GM23338 (cell line): ENCODE results near the gene CCN2. TPM values are rescaled to one million over a fixed set of nuclear protein-coding genes. Genes with fewer than 3 reads are reported as not detected.

Experiments used
- ATAC-seq: fragments of 200-7000 bp; cut with Tn5 transposase; 3 replicates; pipeline ENCODE4 v1.9.1; 2020
- DNase-seq: peaks from one replicate; pipeline ENCODE4 v3.0.0-alpha.2; 2015; ENCODE audit warnings: low spot score
- H2AFZ ChIP-seq: fragments of 200-600 bp; sonication (generic); 2 replicates; pipeline ENCODE4 v1.8.0; 2016; ENCODE audit warnings: antibody characterized with exemption, mild to moderate bottlenecking, moderate library complexity
- H3F3A ChIP-seq: fragments of 200-600 bp; sonication (generic); replicated peaks from 2 replicates; pipeline ENCODE4 v1.8.0; 2017; ENCODE audit warnings: antibody characterized with exemption, mixed run types, low read depth
- H3K27ac ChIP-seq: fragments of 200-600 bp; sonication (generic); 2 replicates; pipeline ENCODE4 v1.6.1; 2016; ENCODE audit warnings: low read depth
- H3K27me3 ChIP-seq: fragments of 200-600 bp; sonication (generic); 2 replicates; pipeline ENCODE4 v1.8.0; 2016; ENCODE audit warnings: mild to moderate bottlenecking, mixed run types, moderate library complexity; ENCODE audit not compliant: insufficient read depth
- H3K36me3 ChIP-seq: fragments of 200-600 bp; sonication (generic); 2 replicates; pipeline ENCODE4 v1.8.0; 2016; ENCODE audit warnings: mild to moderate bottlenecking; ENCODE audit not compliant: insufficient read depth
- H3K4me1 ChIP-seq: fragments of 200-600 bp; sonication (generic); 2 replicates; pipeline ENCODE4 v1.8.0; 2016; ENCODE audit warnings: mild to moderate bottlenecking, moderate library complexity; ENCODE audit not compliant: insufficient read depth
- H3K4me2 ChIP-seq: fragments of 200-600 bp; sonication (generic); 2 replicates; pipeline ENCODE4 v1.7.1; 2017; ENCODE audit warnings: mixed run types
- H3K4me3 ChIP-seq: fragments of 200-600 bp; sonication (generic); 2 replicates; pipeline ENCODE4 v1.6.1; 2016; ENCODE audit warnings: mixed run types
- H3K79me2 ChIP-seq: fragments of 200-600 bp; sonication (generic); replicated peaks from 2 replicates; pipeline ENCODE4 v1.8.0; 2017; ENCODE audit warnings: mild to moderate bottlenecking; ENCODE audit not compliant: insufficient read depth
- H3K9me2 ChIP-seq: fragments of 200-600 bp; sonication (generic); 2 replicates; pipeline ENCODE4 v1.8.0; 2017; ENCODE audit not compliant: insufficient read depth
- H4K20me1 ChIP-seq: fragments of 200-600 bp; sonication (generic); replicated peaks from 2 replicates; pipeline ENCODE4 v1.8.0; 2017; ENCODE audit warnings: mild to moderate bottlenecking; ENCODE audit not compliant: insufficient read depth
- H3K27ac Mint-ChIP-seq: 2 replicates; pipeline ENCODE4 v1.8.0; 2020; ENCODE audit warnings: inconsistent platforms, mild to moderate bottlenecking, moderate library complexity, mixed read lengths
- H3K27me3 Mint-ChIP-seq: 3 replicates; pipeline ENCODE4 v1.8.0; 2022; ENCODE audit warnings: low read depth, mild to moderate bottlenecking, moderate library complexity, mixed read lengths, inconsistent platforms; ENCODE audit not compliant: insufficient read depth, poor library complexity
- H3K36me3 Mint-ChIP-seq: 3 replicates; pipeline ENCODE4 v1.8.0; 2021; ENCODE audit warnings: low read depth, mild to moderate bottlenecking, inconsistent platforms, moderate library complexity, mixed read lengths
- H3K4me1 Mint-ChIP-seq: 3 replicates; pipeline ENCODE4 v1.8.0; 2020; ENCODE audit warnings: mild to moderate bottlenecking, inconsistent platforms, mixed read lengths
- H3K4me3 Mint-ChIP-seq: 3 replicates; pipeline ENCODE4 v1.8.0; 2021; ENCODE audit warnings: moderate library complexity, mild to moderate bottlenecking, inconsistent platforms, mixed read lengths
- H3K9me3 Mint-ChIP-seq: 3 replicates; pipeline ENCODE4 v1.8.0; 2020; ENCODE audit warnings: moderate library complexity, mild to moderate bottlenecking, inconsistent platforms, mixed read lengths
- CREB1 ChIP-seq: fragments of 250-450 bp; sonication (Bioruptor Pico); IDR thresholded peaks from 2 replicates; pipeline ENCODE4 v1.5.0; 2020; ENCODE audit warnings: low read depth, mild to moderate bottlenecking, moderate library complexity
- EZH2 ChIP-seq: fragments of 200-600 bp; sonication (generic); IDR thresholded peaks from one replicate; pipeline ENCODE4 v1.8.0; 2017; ENCODE audit warnings: antibody characterized with exemption, mild to moderate bottlenecking, low read depth; ENCODE audit not compliant: unreplicated experiment
- EZH2phosphoT487 ChIP-seq: fragments of 200-600 bp; sonication (generic); IDR thresholded peaks from one replicate; pipeline ENCODE4 v1.8.1; 2018; ENCODE audit warnings: antibody characterized with exemption; ENCODE audit not compliant: unreplicated experiment
- POLR2AphosphoS5 ChIP-seq: IDR thresholded peaks from 2 replicates; pipeline ENCODE4 v1.6.1; 2016; ENCODE audit warnings: antibody characterized with exemption, low read depth
- ZNF114 ChIP-seq: fragments of 250-450 bp; sonication (Bioruptor Pico); IDR thresholded peaks from 2 replicates; pipeline ENCODE4 v1.5.0; 2020; ENCODE audit warnings: mild to moderate bottlenecking, moderate library complexity
- ZNF331 ChIP-seq: fragments of 250-450 bp; sonication (Bioruptor Pico); IDR thresholded peaks from 2 replicates; pipeline ENCODE4 v1.5.0; 2020; ENCODE audit warnings: low read depth, mild to moderate bottlenecking, moderate library complexity
- polyA plus RNA-seq: library from polyadenylated mRNA; unstranded; fragments of >200 nt; fragmentation: Nextera tagmentation; extraction: Ambion mirVana; gene quantifications from 2 replicates; pipeline ENCODE4 v1.2.1, GENCODE V29; 2016
- total RNA-seq: library from RNA; depleted of rRNA; stranded (reverse); fragments of >200 nt; shearing (Covaris generic); gene quantifications from 2 replicates; pipeline ENCODE4 v1.2.3, GENCODE V29; 2014
- TF ChIP-seq, protein P1 (sequence below), 2 experiments: fragments of 200-600 bp in 1 of 2; sonication (generic) in 1 of 2; conservative IDR thresholded peaks; 2 replicates each; pipeline versions ENCODE4 v1.5.1 to v1.6.1; 2016 to 2017; ENCODE audit warnings: antibody characterized with exemption in 2 of 2, low read depth in 2 of 2, mild to moderate bottlenecking in 2 of 2, moderate library complexity in 1 of 2
- TF ChIP-seq, protein P2 (sequence below): IDR thresholded peaks from 2 replicates; pipeline ENCODE4 v1.6.1; 2016; ENCODE audit warnings: antibody characterized with exemption
- TF ChIP-seq, protein P3 (sequence below): IDR thresholded peaks from one replicate; pipeline ENCODE4 v1.6.1; 2018; ENCODE audit warnings: antibody characterized with exemption; ENCODE audit not compliant: unreplicated experiment
- TF ChIP-seq, protein P4 (sequence below): fragments of 250-450 bp; sonication (Bioruptor Pico); IDR thresholded peaks from 2 replicates; pipeline ENCODE4 v1.5.0; 2020; ENCODE audit warnings: mild to moderate bottlenecking, moderate library complexity

CCN2 gene
- total and polyA plus RNA-seq, 2 experiments from 2014 or later: 128 to 159 TPM

DNA sequence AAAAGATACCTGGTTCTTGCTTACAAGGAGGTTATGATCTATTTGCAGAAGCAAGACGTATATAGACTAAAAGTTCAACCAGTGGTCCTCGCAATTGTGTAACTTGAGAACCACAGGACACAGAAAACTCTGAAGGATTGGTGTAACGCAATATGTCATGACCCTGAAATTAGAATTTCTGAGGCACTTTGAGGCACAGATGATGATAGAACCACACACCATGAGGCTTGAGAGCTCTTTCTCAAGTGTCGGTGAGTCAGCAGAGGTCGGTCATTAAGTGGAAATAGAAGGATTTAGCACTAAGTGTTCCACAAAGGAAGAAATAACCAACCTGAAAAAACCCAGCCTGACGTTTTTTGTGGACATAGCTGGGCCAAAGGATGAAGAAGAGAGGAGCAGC is 15.3 kb upstream of the CCN2 start (continued):
- TF ChIP-seq, protein P1, sequence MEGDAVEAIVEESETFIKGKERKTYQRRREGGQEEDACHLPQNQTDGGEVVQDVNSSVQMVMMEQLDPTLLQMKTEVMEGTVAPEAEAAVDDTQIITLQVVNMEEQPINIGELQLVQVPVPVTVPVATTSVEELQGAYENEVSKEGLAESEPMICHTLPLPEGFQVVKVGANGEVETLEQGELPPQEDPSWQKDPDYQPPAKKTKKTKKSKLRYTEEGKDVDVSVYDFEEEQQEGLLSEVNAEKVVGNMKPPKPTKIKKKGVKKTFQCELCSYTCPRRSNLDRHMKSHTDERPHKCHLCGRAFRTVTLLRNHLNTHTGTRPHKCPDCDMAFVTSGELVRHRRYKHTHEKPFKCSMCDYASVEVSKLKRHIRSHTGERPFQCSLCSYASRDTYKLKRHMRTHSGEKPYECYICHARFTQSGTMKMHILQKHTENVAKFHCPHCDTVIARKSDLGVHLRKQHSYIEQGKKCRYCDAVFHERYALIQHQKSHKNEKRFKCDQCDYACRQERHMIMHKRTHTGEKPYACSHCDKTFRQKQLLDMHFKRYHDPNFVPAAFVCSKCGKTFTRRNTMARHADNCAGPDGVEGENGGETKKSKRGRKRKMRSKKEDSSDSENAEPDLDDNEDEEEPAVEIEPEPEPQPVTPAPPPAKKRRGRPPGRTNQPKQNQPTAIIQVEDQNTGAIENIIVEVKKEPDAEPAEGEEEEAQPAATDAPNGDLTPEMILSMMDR (conservative IDR thresholded peaks at IDR 0.05; ENCODE audit: low read depth in 2 of 2): no peak

DNA sequence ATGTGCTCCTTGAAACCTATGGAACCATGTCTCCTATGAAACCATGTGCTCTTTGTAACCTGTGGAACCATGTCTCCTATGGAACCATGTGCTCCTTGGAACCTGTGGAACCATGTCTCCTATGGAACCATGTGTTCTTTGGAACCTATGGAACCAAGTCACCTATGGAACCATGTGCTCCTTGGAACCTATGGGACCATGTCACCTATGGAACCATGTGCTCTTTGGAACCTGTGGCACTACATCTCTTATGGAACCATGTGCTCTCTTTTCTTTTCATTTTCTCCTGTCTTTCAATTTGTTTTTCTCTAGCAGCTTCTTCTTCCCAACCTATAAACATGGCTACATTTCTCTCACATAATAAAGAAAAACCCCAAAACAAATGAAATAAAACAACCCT is 11.9 kb upstream of the CCN2 start:
- Mint-ChIP-seq H3K4me3 (no peak overlapping the region), H3K4me1 (0 out of 3 replicates have a peak, but pooled peaks cover 3% of the 10 kb centered on the region)
- H3K36me3 ChIP-seq: no peaks in the 10 kb centered on the region
- TF ChIP-seq ZNF331 (CRISPR knock-in tag) (no peak), CREB1 (no peak), POLR2AphosphoS5 (no peak), EZH2phosphoT487 (no peak), ZNF114 (CRISPR knock-in tag) (no peak), EZH2 (no peak)
- TF ChIP-seq, protein P1 (conservative IDR thresholded peaks at IDR 0.05; ENCODE audit: low read depth in 2 of 2): no peak
- TF ChIP-seq, protein P2, sequence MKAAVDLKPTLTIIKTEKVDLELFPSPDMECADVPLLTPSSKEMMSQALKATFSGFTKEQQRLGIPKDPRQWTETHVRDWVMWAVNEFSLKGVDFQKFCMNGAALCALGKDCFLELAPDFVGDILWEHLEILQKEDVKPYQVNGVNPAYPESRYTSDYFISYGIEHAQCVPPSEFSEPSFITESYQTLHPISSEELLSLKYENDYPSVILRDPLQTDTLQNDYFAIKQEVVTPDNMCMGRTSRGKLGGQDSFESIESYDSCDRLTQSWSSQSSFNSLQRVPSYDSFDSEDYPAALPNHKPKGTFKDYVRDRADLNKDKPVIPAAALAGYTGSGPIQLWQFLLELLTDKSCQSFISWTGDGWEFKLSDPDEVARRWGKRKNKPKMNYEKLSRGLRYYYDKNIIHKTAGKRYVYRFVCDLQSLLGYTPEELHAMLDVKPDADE: no peak
- TF ChIP-seq, protein P3, sequence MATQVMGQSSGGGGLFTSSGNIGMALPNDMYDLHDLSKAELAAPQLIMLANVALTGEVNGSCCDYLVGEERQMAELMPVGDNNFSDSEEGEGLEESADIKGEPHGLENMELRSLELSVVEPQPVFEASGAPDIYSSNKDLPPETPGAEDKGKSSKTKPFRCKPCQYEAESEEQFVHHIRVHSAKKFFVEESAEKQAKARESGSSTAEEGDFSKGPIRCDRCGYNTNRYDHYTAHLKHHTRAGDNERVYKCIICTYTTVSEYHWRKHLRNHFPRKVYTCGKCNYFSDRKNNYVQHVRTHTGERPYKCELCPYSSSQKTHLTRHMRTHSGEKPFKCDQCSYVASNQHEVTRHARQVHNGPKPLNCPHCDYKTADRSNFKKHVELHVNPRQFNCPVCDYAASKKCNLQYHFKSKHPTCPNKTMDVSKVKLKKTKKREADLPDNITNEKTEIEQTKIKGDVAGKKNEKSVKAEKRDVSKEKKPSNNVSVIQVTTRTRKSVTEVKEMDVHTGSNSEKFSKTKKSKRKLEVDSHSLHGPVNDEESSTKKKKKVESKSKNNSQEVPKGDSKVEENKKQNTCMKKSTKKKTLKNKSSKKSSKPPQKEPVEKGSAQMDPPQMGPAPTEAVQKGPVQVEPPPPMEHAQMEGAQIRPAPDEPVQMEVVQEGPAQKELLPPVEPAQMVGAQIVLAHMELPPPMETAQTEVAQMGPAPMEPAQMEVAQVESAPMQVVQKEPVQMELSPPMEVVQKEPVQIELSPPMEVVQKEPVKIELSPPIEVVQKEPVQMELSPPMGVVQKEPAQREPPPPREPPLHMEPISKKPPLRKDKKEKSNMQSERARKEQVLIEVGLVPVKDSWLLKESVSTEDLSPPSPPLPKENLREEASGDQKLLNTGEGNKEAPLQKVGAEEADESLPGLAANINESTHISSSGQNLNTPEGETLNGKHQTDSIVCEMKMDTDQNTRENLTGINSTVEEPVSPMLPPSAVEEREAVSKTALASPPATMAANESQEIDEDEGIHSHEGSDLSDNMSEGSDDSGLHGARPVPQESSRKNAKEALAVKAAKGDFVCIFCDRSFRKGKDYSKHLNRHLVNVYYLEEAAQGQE: no peak
- TF ChIP-seq, protein P4, sequence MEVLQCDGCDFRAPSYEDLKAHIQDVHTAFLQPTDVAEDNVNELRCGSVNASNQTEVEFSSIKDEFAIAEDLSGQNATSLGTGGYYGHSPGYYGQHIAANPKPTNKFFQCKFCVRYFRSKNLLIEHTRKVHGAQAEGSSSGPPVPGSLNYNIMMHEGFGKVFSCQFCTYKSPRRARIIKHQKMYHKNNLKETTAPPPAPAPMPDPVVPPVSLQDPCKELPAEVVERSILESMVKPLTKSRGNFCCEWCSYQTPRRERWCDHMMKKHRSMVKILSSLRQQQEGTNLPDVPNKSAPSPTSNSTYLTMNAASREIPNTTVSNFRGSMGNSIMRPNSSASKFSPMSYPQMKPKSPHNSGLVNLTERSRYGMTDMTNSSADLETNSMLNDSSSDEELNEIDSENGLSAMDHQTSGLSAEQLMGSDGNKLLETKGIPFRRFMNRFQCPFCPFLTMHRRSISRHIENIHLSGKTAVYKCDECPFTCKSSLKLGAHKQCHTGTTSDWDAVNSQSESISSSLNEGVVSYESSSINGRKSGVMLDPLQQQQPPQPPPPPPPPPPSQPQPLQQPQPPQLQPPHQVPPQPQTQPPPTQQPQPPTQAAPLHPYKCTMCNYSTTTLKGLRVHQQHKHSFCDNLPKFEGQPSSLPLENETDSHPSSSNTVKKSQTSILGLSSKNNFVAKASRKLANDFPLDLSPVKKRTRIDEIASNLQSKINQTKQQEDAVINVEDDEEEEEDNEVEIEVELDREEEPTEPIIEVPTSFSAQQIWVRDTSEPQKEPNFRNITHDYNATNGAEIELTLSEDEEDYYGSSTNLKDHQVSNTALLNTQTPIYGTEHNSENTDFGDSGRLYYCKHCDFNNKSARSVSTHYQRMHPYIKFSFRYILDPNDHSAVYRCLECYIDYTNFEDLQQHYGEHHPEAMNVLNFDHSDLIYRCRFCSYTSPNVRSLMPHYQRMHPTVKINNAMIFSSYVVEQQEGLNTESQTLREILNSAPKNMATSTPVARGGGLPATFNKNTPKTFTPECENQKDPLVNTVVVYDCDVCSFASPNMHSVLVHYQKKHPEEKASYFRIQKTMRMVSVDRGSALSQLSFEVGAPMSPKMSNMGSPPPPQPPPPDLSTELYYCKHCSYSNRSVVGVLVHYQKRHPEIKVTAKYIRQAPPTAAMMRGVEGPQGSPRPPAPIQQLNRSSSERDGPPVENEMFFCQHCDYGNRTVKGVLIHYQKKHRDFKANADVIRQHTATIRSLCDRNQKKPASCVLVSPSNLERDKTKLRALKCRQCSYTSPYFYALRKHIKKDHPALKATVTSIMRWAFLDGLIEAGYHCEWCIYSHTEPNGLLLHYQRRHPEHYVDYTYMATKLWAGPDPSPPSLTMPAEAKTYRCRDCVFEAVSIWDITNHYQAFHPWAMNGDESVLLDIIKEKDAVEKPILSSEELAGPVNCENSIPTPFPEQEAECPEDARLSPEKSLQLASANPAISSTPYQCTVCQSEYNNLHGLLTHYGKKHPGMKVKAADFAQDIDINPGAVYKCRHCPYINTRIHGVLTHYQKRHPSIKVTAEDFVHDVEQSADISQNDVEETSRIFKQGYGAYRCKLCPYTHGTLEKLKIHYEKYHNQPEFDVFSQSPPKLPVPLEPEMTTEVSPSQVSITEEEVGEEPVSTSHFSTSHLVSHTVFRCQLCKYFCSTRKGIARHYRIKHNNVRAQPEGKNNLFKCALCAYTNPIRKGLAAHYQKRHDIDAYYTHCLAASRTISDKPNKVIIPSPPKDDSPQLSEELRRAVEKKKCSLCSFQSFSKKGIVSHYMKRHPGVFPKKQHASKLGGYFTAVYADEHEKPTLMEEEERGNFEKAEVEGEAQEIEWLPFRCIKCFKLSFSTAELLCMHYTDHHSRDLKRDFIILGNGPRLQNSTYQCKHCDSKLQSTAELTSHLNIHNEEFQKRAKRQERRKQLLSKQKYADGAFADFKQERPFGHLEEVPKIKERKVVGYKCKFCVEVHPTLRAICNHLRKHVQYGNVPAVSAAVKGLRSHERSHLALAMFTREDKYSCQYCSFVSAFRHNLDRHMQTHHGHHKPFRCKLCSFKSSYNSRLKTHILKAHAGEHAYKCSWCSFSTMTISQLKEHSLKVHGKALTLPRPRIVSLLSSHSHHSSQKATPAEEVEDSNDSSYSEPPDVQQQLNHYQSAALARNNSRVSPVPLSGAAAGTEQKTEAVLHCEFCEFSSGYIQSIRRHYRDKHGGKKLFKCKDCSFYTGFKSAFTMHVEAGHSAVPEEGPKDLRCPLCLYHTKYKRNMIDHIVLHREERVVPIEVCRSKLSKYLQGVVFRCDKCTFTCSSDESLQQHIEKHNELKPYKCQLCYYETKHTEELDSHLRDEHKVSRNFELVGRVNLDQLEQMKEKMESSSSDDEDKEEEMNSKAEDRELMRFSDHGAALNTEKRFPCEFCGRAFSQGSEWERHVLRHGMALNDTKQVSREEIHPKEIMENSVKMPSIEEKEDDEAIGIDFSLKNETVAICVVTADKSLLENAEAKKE (CRISPR knock-in tag): no peak

More for the DNA sequence above, 11.9 kb upstream of the CCN2 start:
- Histone ChIP-seq H2AFZ (no peak overlapping the region), H3K4me2 (no peak overlapping the region), H3K4me3 (no peak overlapping the region), H3K27ac (no peak overlapping the region), H4K20me1 (no peaks in the 10 kb centered on the region), H3F3A (no peaks in the 10 kb centered on the region), H3K79me2 (no peaks in the 10 kb centered on the region), H3K9me2 (0 out of 2 replicates have a peak, but pooled peaks cover 6% of the 10 kb centered on the region), H3K27me3 (no peaks in the 10 kb centered on the region), H3K4me1 (no peaks in the 10 kb centered on the region)
- Mint-ChIP-seq H3K9me3 (no peaks in the 10 kb centered on the region), H3K36me3 (no peaks in the 10 kb centered on the region), H3K27me3 (no peaks in the 10 kb centered on the region), H3K27ac (no peak overlapping the region)
- ATAC-seq (no peak), DNase-seq (no peak)
